ENCODE measurements around the gene WDFY2.
"Not testable (repeated sequence)": the region's sequence is repeated elsewhere in the genome, so short reads cannot be mapped to it uniquely, and the experiment has no call there.

WDFY2 gene

DNA sequence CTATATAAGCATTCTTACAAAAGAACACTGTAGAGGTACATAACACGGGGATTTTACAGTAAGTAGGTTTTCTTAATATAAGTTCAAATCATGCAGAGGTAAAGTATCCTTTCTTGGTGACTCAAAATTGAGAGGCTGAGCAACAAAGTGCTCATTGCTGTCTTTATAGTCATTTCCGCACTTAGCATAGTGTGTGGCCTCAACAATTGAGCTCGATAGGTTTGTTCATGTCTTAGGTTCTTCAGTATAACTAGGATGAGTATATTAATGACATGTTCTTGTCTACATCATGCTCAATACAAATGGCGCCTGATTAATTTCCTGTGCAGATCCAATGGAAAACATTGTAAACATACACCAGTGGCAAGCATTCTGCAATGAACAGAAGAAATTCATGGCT lies 1.4 kb downstream of the WDFY2 start:
- peaks cover 53% of the 10 kb centered on the region for H3K4me1 Mint-ChIP-seq (ENCODE audit: low read depth)
- H3K27me3 Mint-ChIP-seq = no peaks in the 10 kb centered on the region
- H3K27ac Mint-ChIP-seq = peak overlapping the region; percentile 99

DNA sequence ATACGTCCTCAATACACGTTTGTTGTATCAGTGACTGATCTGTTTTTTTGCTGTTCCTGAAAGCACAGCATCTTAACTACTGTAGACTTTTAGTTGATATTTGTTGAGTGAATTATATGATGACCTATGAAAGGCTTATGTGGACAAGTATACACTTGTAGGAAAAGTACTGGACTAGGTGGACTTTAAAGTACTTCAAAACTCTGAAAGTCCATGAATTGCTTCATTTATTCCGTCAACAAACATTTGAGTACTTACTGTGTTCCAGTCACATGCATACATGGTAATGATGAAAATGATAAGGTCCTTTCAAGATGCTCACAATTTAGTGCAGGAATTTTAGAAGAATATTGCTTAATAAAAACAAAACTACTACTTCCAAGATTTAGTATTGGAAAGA lies 3.1 kb downstream of the WDFY2 start:
- Mint-ChIP-seq H3K27me3 (no peaks in the 10 kb centered on the region), H3K9me3 (no peaks in the 10 kb centered on the region), H3K4me3 (no peak overlapping the region), H3K4me1 (ENCODE audit: low read depth) (peaks cover 63% of the 10 kb centered on the region), H3K36me3 (ENCODE audit: low read depth) (peaks cover 9% of the 10 kb centered on the region), H3K27ac (no peak overlapping the region)
- no peak for DNase-seq

More for the DNA sequence above, 1.4 kb downstream of the WDFY2 start:
- H3K36me3 Mint-ChIP-seq (ENCODE audit: low read depth) = peaks cover 9% of the 10 kb centered on the region
- no peaks in the 10 kb centered on the region for H3K9me3 Mint-ChIP-seq
- no peak for DNase-seq
- peak overlapping the region; percentile 86 for H3K4me3 Mint-ChIP-seq

DNA sequence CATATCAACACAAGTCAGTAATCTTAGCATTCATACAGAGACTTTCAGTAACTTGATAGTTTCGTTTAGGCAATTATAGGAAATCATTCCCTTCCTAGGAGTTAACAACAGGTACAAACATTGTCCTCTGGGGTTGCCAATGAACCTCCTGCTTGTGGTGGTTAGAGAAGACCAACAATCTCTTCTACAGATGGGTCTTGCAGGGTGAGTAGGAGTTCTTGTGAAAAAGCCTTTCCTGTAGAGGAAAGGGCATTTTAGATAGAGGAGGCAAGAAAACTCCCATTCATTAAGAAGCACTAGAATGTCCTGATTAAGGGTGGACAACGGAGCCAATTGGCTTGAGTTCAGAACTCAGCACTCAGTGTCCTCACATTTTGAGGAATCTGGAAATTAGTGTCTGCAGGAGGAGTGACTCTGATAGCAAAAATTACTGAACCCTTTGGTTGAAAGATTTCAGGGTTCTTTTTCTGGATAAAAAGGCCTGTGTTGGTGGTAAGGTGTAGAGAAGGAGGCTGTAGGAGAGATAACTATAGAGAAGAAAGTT lies 4.2 kb downstream of the WDFY2 start:
- Mint-ChIP-seq H3K27me3 (no peaks in the 10 kb centered on the region), H3K4me3 (no peak overlapping the region), H3K27ac (peak overlapping the region; percentile 12), H3K4me1 (ENCODE audit: low read depth) (peaks cover 62% of the 10 kb centered on the region), H3K9me3 (no peaks in the 10 kb centered on the region), H3K36me3 (ENCODE audit: low read depth) (peaks cover 9% of the 10 kb centered on the region)
- DNase-seq = no peak

DNA sequence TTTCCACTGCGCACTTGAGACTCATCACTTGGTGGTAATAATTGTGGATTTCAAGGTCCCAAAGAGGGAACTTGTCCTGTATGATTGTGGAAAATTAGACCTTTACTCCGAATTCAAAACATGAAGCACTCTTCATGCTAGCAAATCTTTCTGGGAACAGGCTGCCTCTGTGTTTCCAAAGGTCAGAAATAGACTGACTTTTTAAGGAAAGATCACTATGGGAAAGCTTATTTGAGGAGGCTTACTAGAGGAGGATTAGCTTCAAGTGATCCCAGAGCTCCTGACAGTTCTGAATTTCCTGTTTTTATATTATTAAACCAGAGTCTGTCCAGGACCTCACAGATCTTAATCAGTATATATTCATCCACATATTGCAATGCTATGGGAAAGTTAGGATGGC lies 5.5 kb downstream of the WDFY2 start:
- Mint-ChIP-seq H3K36me3 (ENCODE audit: low read depth) (peaks cover 9% of the 10 kb centered on the region), H3K27me3 (no peaks in the 10 kb centered on the region)

DNA sequence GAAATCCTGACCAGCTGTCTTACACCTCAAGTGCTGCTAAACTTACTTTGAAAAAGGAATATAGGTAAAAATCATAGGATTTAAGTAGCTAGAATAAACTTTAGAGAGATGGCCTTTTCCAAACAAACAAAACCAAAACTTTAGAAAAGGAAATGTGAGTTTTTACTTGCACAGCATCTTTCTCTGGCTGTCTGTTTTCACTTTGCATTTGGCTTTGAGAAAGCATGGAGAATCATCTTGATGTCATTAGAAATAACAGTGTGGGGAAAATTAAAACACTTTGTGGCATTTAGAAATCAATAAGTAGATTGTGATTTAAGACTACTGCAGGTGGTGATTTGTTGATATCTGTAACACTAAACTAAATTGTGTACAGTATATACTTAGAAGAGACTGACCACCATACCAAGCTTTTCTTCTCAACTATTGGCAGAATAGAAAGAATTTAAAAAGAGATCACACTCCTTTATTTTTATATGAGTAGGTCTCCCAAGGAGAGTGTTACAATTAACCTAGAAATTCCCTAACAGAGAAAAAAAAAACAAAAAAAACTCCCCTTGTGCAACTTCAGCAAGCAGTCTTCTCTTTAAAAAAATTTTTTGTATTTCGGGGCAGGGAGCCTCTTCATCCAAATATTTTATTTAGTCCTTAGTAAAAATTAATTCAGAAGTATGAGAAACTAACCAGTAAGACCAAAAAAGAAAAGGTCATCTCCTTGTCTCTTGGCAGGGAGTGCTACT lies 6.1 kb downstream of the WDFY2 start:
- Mint-ChIP-seq H3K36me3 (ENCODE audit: low read depth) (peaks cover 7% of the 10 kb centered on the region), H3K9me3 (no peaks in the 10 kb centered on the region), H3K4me3 (no peak overlapping the region), H3K4me1 (ENCODE audit: low read depth) (peaks cover 67% of the 10 kb centered on the region), H3K27ac (peak overlapping the region; percentile 58), H3K27me3 (no peaks in the 10 kb centered on the region)
- no peak for DNase-seq

More for the DNA sequence above, 5.5 kb downstream of the WDFY2 start:
- no peak overlapping the region for H3K4me3 Mint-ChIP-seq
- no peaks in the 10 kb centered on the region for H3K9me3 Mint-ChIP-seq
- no peak overlapping the region for H3K27ac Mint-ChIP-seq
- no peak for DNase-seq
- peaks cover 64% of the 10 kb centered on the region for H3K4me1 Mint-ChIP-seq (ENCODE audit: low read depth)

DNA sequence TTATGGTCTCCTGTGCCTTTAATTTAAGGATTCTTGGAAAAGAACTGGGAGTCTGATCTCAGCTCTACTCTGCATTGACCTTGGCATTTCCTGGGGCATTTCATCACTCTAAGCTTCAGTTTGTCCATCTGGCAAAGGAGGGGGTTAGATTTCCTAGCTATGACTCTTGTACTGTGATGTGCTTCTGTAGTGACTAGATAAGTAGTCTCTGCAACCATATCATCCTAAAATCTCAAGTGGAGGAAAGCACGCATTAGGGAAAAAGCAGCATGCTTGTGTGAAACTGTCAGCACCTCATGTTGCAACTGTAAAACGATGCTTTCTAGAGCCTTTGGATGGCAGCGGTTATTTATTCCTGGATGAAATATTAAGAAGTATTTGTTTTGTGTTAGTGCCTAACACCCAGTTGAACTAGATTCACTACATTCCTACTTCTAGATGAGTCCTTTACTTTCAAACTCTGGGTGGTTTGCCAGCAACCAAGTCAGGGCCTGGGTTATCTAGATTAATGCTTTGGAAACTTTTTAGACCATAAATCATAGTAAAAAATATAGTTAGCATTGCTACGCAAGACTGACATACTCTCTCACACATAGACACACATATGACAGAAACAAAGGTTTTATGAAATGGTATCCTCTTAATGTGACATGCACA lies 6.8 kb downstream of the WDFY2 start:
- peaks cover 3% of the 10 kb centered on the region for H3K36me3 Mint-ChIP-seq (ENCODE audit: low read depth)
- no peak for DNase-seq
- H3K4me3 Mint-ChIP-seq = no peak overlapping the region
- no peaks in the 10 kb centered on the region for H3K27me3 Mint-ChIP-seq
- H3K4me1 Mint-ChIP-seq (ENCODE audit: low read depth) = peaks cover 61% of the 10 kb centered on the region
- no peak overlapping the region for H3K27ac Mint-ChIP-seq
- H3K9me3 Mint-ChIP-seq = no peaks in the 10 kb centered on the region

DNA sequence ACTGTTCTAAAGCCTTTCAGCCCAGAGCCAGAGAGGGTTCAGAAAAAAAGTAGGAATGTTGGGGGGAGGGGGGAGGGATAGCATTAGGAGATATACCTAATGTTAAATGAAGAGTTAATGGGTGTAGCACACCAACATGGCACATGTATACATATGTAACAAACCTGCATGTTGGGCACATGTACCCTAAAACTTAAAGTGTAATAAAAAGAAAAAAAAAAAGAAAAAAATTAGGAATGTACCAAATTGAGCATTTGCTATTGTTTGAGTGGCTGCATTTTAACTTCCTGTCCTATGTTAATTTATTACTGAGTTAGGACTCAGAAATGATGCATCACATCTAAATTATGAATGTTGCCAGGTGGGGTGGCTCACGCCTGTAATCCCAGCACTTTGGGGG lies 7.7 kb downstream of the WDFY2 start:
- H3K27ac Mint-ChIP-seq; DNase-seq; H3K36me3 Mint-ChIP-seq (ENCODE audit: low read depth); H3K4me3 Mint-ChIP-seq; H3K27me3 Mint-ChIP-seq; H3K9me3 Mint-ChIP-seq: not testable (repeated sequence)
- H3K4me1 Mint-ChIP-seq (ENCODE audit: low read depth) = peaks cover 63% of the 10 kb centered on the region

DNA sequence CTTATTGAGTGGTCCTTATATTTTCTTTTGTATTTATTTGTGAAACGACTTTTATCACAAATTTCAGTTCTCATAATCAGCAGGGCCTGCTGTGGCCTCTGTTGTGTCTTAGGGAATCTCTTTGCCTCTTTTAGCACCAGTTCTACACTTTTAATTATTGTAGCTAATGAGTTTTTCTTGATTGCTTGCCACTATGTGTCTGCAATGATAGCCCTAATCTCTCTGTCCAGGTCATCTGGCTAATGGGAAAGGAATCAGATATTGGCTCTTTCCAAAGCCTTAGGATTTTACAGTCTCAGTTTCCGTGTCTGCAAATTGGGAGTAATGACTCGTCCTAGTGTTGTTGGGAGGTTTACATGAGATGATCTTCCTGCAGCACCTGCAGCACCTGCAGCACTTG lies 10.2 kb downstream of the WDFY2 start:
- peaks cover 47% of the 10 kb centered on the region for H3K4me1 Mint-ChIP-seq (ENCODE audit: low read depth)
- no peaks in the 10 kb centered on the region for H3K27me3 Mint-ChIP-seq
- no peak overlapping the region for H3K27ac Mint-ChIP-seq
- no peaks in the 10 kb centered on the region for H3K36me3 Mint-ChIP-seq (ENCODE audit: low read depth)
- H3K9me3 Mint-ChIP-seq = no peaks in the 10 kb centered on the region
- no peak for DNase-seq
- H3K4me3 Mint-ChIP-seq = no peak overlapping the region

DNA sequence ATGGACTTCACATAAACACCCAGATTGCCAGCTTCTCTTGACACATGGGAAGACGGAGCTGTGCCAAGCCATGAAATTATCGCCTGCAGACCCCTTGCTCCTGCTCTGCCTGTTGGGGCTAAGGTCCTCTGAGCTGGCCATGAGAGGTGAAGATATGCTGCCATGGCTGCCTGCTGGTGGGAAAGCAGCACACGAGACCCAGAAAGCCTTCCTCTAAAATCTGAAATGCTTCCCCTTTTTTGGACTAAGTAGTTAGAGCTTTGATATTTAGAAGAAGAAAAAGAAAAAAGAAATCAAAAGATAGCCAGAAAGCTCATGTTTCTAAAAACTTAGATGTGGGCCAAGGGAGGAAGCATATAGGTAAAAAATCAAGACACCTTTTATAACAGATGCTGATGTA lies 11.2 kb downstream of the WDFY2 start:
- Mint-ChIP-seq H3K4me1 (ENCODE audit: low read depth) (peaks cover 45% of the 10 kb centered on the region), H3K4me3 (no peak overlapping the region), H3K27me3 (no peaks in the 10 kb centered on the region)

DNA sequence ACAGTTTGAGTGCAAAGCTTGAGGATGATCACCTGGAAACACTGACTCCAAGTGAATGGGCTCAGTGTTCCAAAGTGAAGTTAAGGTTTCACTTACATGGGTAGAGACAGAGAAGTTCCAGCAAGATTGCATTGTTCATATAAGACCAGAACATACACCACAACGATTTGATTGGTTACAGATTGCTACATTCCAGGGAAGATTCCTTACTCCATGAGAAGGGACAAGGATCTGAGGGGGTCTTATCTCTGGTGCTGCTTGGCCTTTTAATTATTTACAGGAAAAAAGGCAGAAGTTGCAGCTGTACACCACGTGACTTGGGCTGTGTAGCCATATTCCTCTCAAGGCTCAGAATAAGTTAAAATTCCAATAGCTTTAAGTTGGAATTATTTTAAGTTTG lies 12.3 kb downstream of the WDFY2 start:
- H3K4me3 Mint-ChIP-seq = no peak overlapping the region
- no peaks in the 10 kb centered on the region for H3K9me3 Mint-ChIP-seq
- no peak overlapping the region for H3K27ac Mint-ChIP-seq
- peaks cover 36% of the 10 kb centered on the region for H3K4me1 Mint-ChIP-seq (ENCODE audit: low read depth)
- H3K27me3 Mint-ChIP-seq = no peaks in the 10 kb centered on the region
- peaks cover under 1% of the 10 kb centered on the region for H3K36me3 Mint-ChIP-seq (ENCODE audit: low read depth)
- DNase-seq = no peak

More for the DNA sequence above, 11.2 kb downstream of the WDFY2 start:
- Mint-ChIP-seq H3K36me3 (ENCODE audit: low read depth) (no peaks in the 10 kb centered on the region), H3K9me3 (no peaks in the 10 kb centered on the region), H3K27ac (no peak overlapping the region)
- no peak for DNase-seq

DNA sequence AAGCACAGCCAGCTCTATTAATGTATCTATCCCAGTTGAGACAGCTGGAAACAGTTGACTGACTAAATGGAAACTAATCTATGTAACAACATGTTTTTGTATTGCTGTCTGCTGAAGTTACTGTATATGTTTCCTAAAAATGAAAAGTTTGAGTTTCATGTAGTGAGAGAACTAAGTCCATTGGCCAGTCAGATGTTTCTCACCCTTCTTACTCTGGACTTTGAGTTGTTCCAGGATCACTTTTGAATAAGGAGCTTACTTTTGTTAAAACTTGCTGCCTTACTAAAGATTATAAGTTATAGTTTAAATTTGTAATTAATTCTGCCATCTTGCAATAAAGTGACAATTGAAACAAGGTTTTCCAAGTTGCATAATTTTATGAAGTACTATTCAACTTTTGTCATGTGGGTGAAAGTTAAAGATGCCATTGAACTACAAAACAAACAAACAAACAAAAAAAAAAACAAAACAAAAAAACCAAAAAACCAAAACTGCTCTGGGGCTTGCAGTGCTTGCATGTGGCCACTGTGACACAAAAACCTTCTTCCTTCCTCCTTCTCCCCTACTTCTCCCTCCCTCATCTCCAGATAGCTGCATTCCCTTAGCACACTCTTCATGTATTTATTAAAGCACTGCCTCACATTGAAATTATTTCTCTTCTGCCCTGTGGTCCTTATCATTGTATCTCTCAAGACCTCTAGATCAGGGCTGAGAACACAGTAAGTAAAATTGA lies 15.3 kb downstream of the WDFY2 start:
- H3K9me3 Mint-ChIP-seq = no peaks in the 10 kb centered on the region
- no peak overlapping the region for H3K4me3 Mint-ChIP-seq
- peaks cover 10% of the 10 kb centered on the region for H3K36me3 Mint-ChIP-seq (ENCODE audit: low read depth)
- no peak for DNase-seq
- no peak overlapping the region for H3K27ac Mint-ChIP-seq
- H3K4me1 Mint-ChIP-seq (ENCODE audit: low read depth) = peaks cover 38% of the 10 kb centered on the region
- no peaks in the 10 kb centered on the region for H3K27me3 Mint-ChIP-seq

DNA sequence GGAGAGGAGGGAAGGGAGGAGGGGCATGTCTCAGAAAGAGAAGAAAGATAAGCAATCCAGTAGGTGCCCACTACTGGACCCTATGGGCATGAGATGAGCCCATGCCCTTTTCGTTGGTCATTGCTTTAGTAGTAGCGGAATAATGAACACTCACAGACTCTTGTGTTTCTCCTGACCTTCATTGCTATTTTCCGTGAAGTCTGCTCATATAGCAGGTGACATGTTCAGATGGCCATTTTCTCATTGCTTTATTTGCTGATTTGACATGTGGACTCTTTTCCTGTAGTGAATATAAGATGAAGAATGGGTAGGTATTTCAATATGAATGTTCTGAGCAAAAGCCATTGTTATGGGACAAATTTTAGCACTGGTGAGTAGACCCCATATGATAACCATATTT lies 16.4 kb downstream of the WDFY2 start:
- Mint-ChIP-seq H3K9me3 (no peaks in the 10 kb centered on the region), H3K27ac (no peak overlapping the region), H3K4me1 (ENCODE audit: low read depth) (peaks cover 31% of the 10 kb centered on the region), H3K36me3 (ENCODE audit: low read depth) (peaks cover 10% of the 10 kb centered on the region), H3K4me3 (no peak overlapping the region), H3K27me3 (no peaks in the 10 kb centered on the region)
- DNase-seq = no peak

DNA sequence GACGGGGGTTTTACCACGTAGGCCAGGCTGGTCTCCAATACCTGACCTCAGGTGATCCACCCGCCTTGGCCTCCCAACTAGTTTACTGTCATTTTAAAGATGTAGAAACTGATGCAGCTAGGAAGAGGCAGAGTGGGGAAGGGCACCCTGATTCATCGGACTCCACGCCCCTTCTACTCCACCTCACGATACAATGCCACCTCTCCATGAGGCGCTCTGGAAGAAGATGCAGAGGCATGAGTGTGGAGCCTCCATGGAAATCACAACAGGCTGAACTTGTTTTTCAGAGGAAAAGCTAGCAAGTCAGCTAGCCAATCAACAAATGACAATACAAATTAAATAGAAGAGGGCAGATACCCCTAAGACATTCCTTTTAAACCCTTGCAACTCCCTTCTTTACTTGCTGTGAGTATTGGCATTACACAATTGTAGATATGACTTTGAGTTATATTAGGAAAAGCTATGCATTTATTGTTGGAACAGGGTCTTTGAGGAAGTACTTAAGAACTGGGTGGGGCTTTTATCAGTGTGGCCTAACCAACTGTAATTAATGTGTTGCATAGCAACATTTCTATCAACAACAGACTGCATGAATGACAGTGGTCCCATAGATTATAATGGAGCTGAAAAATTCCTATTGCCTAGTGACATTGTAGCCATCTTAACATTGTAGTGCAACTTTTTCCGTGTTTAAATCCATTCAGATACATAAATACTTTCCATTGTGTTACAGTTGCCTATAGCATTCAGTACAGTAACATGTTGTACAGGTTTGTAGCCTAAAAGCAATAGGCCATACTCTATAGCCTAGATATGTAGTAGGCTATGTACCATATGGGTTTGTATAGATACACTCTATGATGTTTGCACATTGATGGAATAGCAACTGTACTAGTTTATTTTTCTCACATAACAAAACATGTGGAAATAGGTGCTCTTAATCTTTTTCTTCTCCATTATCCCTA lies 17.6 kb downstream of the WDFY2 start:
- DNase-seq = no peak
- Mint-ChIP-seq H3K36me3 (ENCODE audit: low read depth) (peaks cover 10% of the 10 kb centered on the region), H3K27me3 (no peaks in the 10 kb centered on the region), H3K27ac (no peak overlapping the region), H3K9me3 (no peaks in the 10 kb centered on the region), H3K4me1 (ENCODE audit: low read depth) (peaks cover 25% of the 10 kb centered on the region), H3K4me3 (no peak overlapping the region)

DNA sequence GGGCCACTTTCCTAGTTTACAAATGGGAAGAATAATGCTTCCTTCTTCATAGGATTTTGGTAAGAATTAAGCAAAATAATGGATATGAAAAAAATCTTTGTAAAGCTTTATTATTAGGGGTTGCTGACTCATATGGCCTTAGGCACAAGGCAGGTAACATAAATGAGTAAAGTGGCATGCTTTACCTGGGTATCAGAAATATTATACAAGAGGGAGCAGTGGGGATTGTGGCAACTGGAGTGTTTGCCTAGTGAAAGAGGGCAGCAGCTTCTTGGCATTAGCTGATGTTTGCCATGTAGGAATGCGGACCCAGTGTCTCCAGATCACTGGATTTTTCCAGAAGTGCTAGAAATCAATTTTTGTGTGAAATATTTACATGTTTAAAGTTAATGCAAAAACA lies 19.5 kb downstream of the WDFY2 start:
- H3K4me1 Mint-ChIP-seq (ENCODE audit: low read depth) = peaks cover 21% of the 10 kb centered on the region
- H3K36me3 Mint-ChIP-seq (ENCODE audit: low read depth) = peaks cover 10% of the 10 kb centered on the region
- no peak for DNase-seq
- no peak overlapping the region for H3K27ac Mint-ChIP-seq
- no peak overlapping the region for H3K4me3 Mint-ChIP-seq
- H3K27me3 Mint-ChIP-seq = no peaks in the 10 kb centered on the region
- H3K9me3 Mint-ChIP-seq = no peaks in the 10 kb centered on the region

All from activated T-cell treated with anti-CD3 and anti-CD28 coated beads, Interleukin-2, amount 50 U/mL, for 24 hours (primary cell).